Colonic mucosa (tissue), 4 donors: ENCODE measurements around the gene PPP3R2. TPM values are rescaled to one million over a fixed set of nuclear protein-coding genes. Genes with fewer than 3 reads are reported as not detected.

Source experiments
- DNase-seq: peaks from one replicate; pipeline ENCODE4 v3.0.0-alpha.2; 2020
- H3K27ac ChIP-seq: fragments of 200-600 bp; one replicate; pipeline ENCODE4 v1.8.0; 2021
- H3K27me3 ChIP-seq: fragments of 200-600 bp; one replicate; pipeline ENCODE4 v1.8.0; 2021
- H3K36me3 ChIP-seq: fragments of 200-600 bp; one replicate; pipeline ENCODE4 v1.8.0; 2021
- H3K4me1 ChIP-seq: fragments of 200-600 bp; one replicate; pipeline ENCODE4 v1.8.0; 2021; ENCODE audit warnings: mild to moderate bottlenecking
- H3K4me3 ChIP-seq: fragments of 200-600 bp; one replicate; pipeline ENCODE4 v1.8.0; 2021
- H3K9ac ChIP-seq, 2 donors: one replicate each; pipeline ENCODE4 v1.7.0; 2013; ENCODE audit warnings: control low read depth in 2 of 2, low read depth in 2 of 2, low read length in 2 of 2
- H3K9me3 ChIP-seq: fragments of 200-600 bp; one replicate; pipeline ENCODE4 v1.8.0; 2021
- CTCF ChIP-seq: fragments of 200-600 bp; IDR thresholded peaks from one replicate; pipeline ENCODE4 v1.8.0; 2022; ENCODE audit warnings: antibody characterized with exemption, mild to moderate bottlenecking
- intact Hi-C: fragments of 100-400 bp; cut with DNase I; formaldehyde crosslinking; loops from one replicate; pipeline ENCODE4 v1.14.1; 2022
- total RNA-seq, 2 donors: library from RNA; stranded (reverse); fragmentation: NEBNext Ultra II Directional in 1 of 2; extraction: Animal tissue kit (Norgen Biotek cat#: 25700) in 1 of 2; gene quantifications; one replicate each; pipeline ENCODE4 v1.2.1, GENCODE V29; 2021
- donor health status: healthy.
- donor health status: DM: no; HTN: no; CAD: no.
- donor health status: DM: no; HTN: no; CAD: no.

Gene PPP3R2
- total RNA-seq, 2 donors from 2014 or later = not detected

- Histone ChIP-seq H3K4me1 (no peaks in the 10 kb centered on the region), H3K27ac (no peak overlapping the region), H3K27me3 (no peaks in the 10 kb centered on the region), H3K36me3 (peaks cover 12% of the 10 kb centered on the region), H3K9ac (no peak overlapping the region), H3K9me3 (no peaks in the 10 kb centered on the region), H3K4me3 (no peak overlapping the region)
- no peak for DNase-seq
- intact Hi-C loops = no loop called here
- no peak for TF ChIP-seq CTCF
Measured at GRCh38 chr9:101543098-101543735, 51.6 kb downstream of the PPP3R2 start.

Other genes with a start within 250 kb of the PPP3R2 start
- gene BAAT, start 210.0 kb downstream of the PPP3R2 start, total RNA-seq = under 1 TPM in 1 of 2 donors, not detected in 1; 0.30 TPM
- 10 to 100 TPM in 1 of 2 donors, 1 to 10 TPM in 1; 9.5 to 10.1 TPM for gene MRPL50, start 196.4 kb downstream of the PPP3R2 start, total RNA-seq
- 10 to 100 TPM in 1 of 2 donors, 1 to 10 TPM in 1; 9.3 to 17.4 TPM for gene ZNF189, start 196.1 kb downstream of the PPP3R2 start, total RNA-seq
- gene ALDOB, start 159.2 kb downstream of the PPP3R2 start, total RNA-seq = 10 to 100 TPM in 1 of 2 donors, 1 to 10 TPM in 1; 3.4 to 33.1 TPM
- 10 to 100 TPM; 33.3 to 40.9 TPM for gene RNF20, start 61.1 kb downstream of the PPP3R2 start, total RNA-seq
- gene GRIN3A, start 143.7 kb upstream of the PPP3R2 start, total RNA-seq = under 1 TPM; 0.12 to 0.45 TPM